ENCODE measurements around the gene PBX3. TPM values are rescaled to one million over a fixed set of nuclear protein-coding genes. Genes with fewer than 3 reads are reported as not detected.

Gene PBX3
- total and polyA plus RNA-seq, 2 of the 13 experiments (the other 11 are each of a cell fraction or from before 2014, with no cell fraction given): 6.0 to 11.2 TPM

GRCh38 chr9:125839317-125839716 is 92.1 kb downstream of the PBX3 start:
- Histone ChIP-seq H3K27ac (ENCODE audit: extremely low read length, insufficient read depth, low read length) (no peak overlapping the region), H3K79me2 (ENCODE audit: insufficient read depth, low read length) (no peaks in the 10 kb centered on the region), H3K9me3 (ENCODE audit: low read length) (no peaks in the 10 kb centered on the region), H2AFZ (ENCODE audit: low read length) (no peak overlapping the region), H3K4me3 (replicated peaks in 1 of 3; ENCODE audit: insufficient read depth in 1 of 3, low read depth in 2 of 3, low read length in 3 of 3) (no peak overlapping the region), H4K20me1 (ENCODE audit: insufficient read depth, low read length) (no peaks in the 10 kb centered on the region), H3K9ac (ENCODE audit: insufficient read depth, low read depth, low read length) (no peak overlapping the region), H3K4me1 (ENCODE audit: insufficient read depth, low read length) (no peaks in the 10 kb centered on the region), H3K27me3 (ENCODE audit: control insufficient read depth in 1 of 2, insufficient read depth in 2 of 2, low read length in 2 of 2) (no peaks in the 10 kb centered on the region), H3K36me3 (replicated peaks in 1 of 2; ENCODE audit: control insufficient read depth in 1 of 2, insufficient read depth in 2 of 2, low read length in 2 of 2) (no peaks in the 10 kb centered on the region), H3K4me2 (ENCODE audit: low read depth, low read length) (no peak overlapping the region)
- intact Hi-C loops (cut with micrococcal nuclease; ENCODE audit: unreplicated experiment) (no loop called here), in situ Hi-C loops (cut with HindIII; ENCODE audit: extremely low pct_ligation_motif_present, low pct_unique_long_range_greater_than_20kb) (no loop called here)
- ChIA-PET CTCF (ENCODE audit: low intra/inter-chr PET ratio, low total read pairs) (no interaction called here), POLR2A (no interaction called here)
- TF ChIP-seq TCF7 (IDR thresholded peaks at IDR 0.05; ENCODE audit: low read depth) (no peak), NFYC (CRISPR knock-in tag; IDR thresholded peaks at IDR 0.05) (no peak), HMG20B (CRISPR knock-in tag; conservative IDR thresholded peaks at IDR 0.05) (no peak), ZNF839 (CRISPR knock-in tag; IDR thresholded peaks at IDR 0.05; ENCODE audit: borderline replicate concordance) (no peak), TAF15 (IDR thresholded peaks at IDR 0.05; ENCODE audit: low read depth, low read length, poor library complexity, severe bottlenecking) (no peak), TSC22D2 (CRISPR knock-in tag; IDR thresholded peaks at IDR 0.05; ENCODE audit: borderline replicate concordance) (no peak), RERE (CRISPR knock-in tag; IDR thresholded peaks at IDR 0.05; ENCODE audit: low read depth) (no peak)
- BruUV-seq (replicated peaks): no TSS peak
- no peak for ATAC-seq
- 85% methylated on average over 2 of the region's 2 CpGs for WGBS (ENCODE audit: low lambda C conversion rate)
- DNase-seq (ENCODE audit: low spot score): no peak
- FAIRE-seq: no peak

All from HepG2 (cell line).